ENCODE data around the gene AMBP.

The AMBP gene

DNA sequence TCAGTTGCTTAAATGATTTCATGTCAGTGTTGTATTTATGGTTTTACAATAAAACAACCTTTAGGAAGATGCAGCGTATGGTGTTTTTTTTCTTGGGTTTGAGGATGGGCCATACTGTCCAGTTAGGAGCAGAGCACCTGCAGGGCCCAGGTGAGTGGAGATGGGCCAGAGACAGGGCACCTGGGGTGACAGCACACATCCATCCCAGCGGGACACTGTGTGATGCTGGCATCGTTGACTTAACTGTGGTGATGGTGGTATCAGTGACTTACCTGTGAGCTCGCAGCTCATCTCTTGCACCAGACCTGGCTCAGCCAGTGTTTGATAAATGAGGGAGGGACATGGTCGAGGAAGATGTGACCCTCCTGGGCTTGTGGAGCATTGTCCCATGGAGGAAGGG, 21.6 kb downstream of the AMBP start:
- Histone ChIP-seq H3K36me3 (ENCODE audit: insufficient read depth, low read length) (no peaks in the 10 kb centered on the region), H4K20me1 (ENCODE audit: insufficient read depth, low read length) (no peaks in the 10 kb centered on the region), H2AFZ (ENCODE audit: low read depth, low read length) (no peak overlapping the region), H3K9me3 (ENCODE audit: insufficient read depth, low read length, severe bottlenecking) (no peaks in the 10 kb centered on the region), H3K4me2 (ENCODE audit: insufficient read depth, low read length) (no peak overlapping the region), H3K27ac (ENCODE audit: low read length) (no peak overlapping the region), H3K4me1 (ENCODE audit: insufficient read depth, low read length) (no peaks in the 10 kb centered on the region), H3K27me3 (ENCODE audit: insufficient read depth, low read length, poor library complexity) (no peaks in the 10 kb centered on the region), H3K79me2 (ENCODE audit: insufficient read depth, low read length) (no peaks in the 10 kb centered on the region), H3K9ac (ENCODE audit: low read depth, low read length) (no peak overlapping the region), H3K4me3 (ENCODE audit: low read depth in 1 of 2, low read length in 2 of 2) (no peak overlapping the region)
- TF ChIP-seq, protein P1, sequence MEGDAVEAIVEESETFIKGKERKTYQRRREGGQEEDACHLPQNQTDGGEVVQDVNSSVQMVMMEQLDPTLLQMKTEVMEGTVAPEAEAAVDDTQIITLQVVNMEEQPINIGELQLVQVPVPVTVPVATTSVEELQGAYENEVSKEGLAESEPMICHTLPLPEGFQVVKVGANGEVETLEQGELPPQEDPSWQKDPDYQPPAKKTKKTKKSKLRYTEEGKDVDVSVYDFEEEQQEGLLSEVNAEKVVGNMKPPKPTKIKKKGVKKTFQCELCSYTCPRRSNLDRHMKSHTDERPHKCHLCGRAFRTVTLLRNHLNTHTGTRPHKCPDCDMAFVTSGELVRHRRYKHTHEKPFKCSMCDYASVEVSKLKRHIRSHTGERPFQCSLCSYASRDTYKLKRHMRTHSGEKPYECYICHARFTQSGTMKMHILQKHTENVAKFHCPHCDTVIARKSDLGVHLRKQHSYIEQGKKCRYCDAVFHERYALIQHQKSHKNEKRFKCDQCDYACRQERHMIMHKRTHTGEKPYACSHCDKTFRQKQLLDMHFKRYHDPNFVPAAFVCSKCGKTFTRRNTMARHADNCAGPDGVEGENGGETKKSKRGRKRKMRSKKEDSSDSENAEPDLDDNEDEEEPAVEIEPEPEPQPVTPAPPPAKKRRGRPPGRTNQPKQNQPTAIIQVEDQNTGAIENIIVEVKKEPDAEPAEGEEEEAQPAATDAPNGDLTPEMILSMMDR (IDR thresholded peaks at IDR 0.05; ENCODE audit: borderline replicate concordance, extremely low read depth, low read length, poor library complexity, severe bottlenecking): no peak
- DNase-seq (no peak), ATAC-seq (ENCODE audit: insufficient read depth, low read depth) (no peak)

GRCh38 chr9:114055894-114056293, 22.2 kb downstream of the AMBP start:
- H3K36me3 ChIP-seq (ENCODE audit: insufficient read depth, low read length): no peaks in the 10 kb centered on the region
- H3K79me2 ChIP-seq (ENCODE audit: insufficient read depth, low read length): no peaks in the 10 kb centered on the region
- H3K9me3 ChIP-seq (ENCODE audit: insufficient read depth, low read length, severe bottlenecking): no peaks in the 10 kb centered on the region
- ATAC-seq (ENCODE audit: insufficient read depth, low read depth): no peak
- no peak overlapping the region for H3K9ac ChIP-seq (ENCODE audit: low read depth, low read length)
- no peaks in the 10 kb centered on the region for H4K20me1 ChIP-seq (ENCODE audit: insufficient read depth, low read length)
- H3K4me2 ChIP-seq (ENCODE audit: insufficient read depth, low read length): no peak overlapping the region
- H3K27me3 ChIP-seq (ENCODE audit: insufficient read depth, low read length, poor library complexity): no peaks in the 10 kb centered on the region
- H2AFZ ChIP-seq (ENCODE audit: low read depth, low read length): no peak overlapping the region
- no peak overlapping the region for H3K4me3 ChIP-seq (ENCODE audit: low read depth in 1 of 2, low read length in 2 of 2)
- TF ChIP-seq, protein P1 (IDR thresholded peaks at IDR 0.05; ENCODE audit: borderline replicate concordance, extremely low read depth, low read length, poor library complexity, severe bottlenecking): no peak
- TF ChIP-seq EZH2 (IDR thresholded peaks at IDR 0.05; ENCODE audit: borderline replicate concordance, low read depth, low read length, severe bottlenecking): no peak
- H3K27ac ChIP-seq (ENCODE audit: low read length): no peak overlapping the region
- no peaks in the 10 kb centered on the region for H3K4me1 ChIP-seq (ENCODE audit: insufficient read depth, low read length)
- DNase-seq: no peak

GRCh38 chr9:114055061-114055460, 23.0 kb downstream of the AMBP start:
- Histone ChIP-seq H3K4me2 (ENCODE audit: insufficient read depth, low read length) (no peak overlapping the region), H4K20me1 (ENCODE audit: insufficient read depth, low read length) (no peaks in the 10 kb centered on the region), H3K79me2 (ENCODE audit: insufficient read depth, low read length) (no peaks in the 10 kb centered on the region), H2AFZ (ENCODE audit: low read depth, low read length) (no peak overlapping the region), H3K4me3 (ENCODE audit: low read depth in 1 of 2, low read length in 2 of 2) (no peak overlapping the region), H3K36me3 (ENCODE audit: insufficient read depth, low read length) (no peaks in the 10 kb centered on the region), H3K9ac (ENCODE audit: low read depth, low read length) (no peak overlapping the region), H3K27me3 (ENCODE audit: insufficient read depth, low read length, poor library complexity) (no peaks in the 10 kb centered on the region), H3K9me3 (ENCODE audit: insufficient read depth, low read length, severe bottlenecking) (no peaks in the 10 kb centered on the region), H3K4me1 (ENCODE audit: insufficient read depth, low read length) (no peaks in the 10 kb centered on the region), H3K27ac (ENCODE audit: low read length) (no peak overlapping the region)
- no peak for TF ChIP-seq EZH2 (IDR thresholded peaks at IDR 0.05; ENCODE audit: borderline replicate concordance, low read depth, low read length, severe bottlenecking)
- TF ChIP-seq, protein P1 (IDR thresholded peaks at IDR 0.05; ENCODE audit: borderline replicate concordance, extremely low read depth, low read length, poor library complexity, severe bottlenecking): no peak
- DNase-seq (no peak), ATAC-seq (ENCODE audit: insufficient read depth, low read depth) (no peak)

GRCh38 chr9:114054191-114054690, 23.9 kb downstream of the AMBP start:
- Histone ChIP-seq H3K9me3 (ENCODE audit: insufficient read depth, low read length, severe bottlenecking) (no peaks in the 10 kb centered on the region), H3K4me1 (ENCODE audit: insufficient read depth, low read length) (no peaks in the 10 kb centered on the region), H3K27me3 (ENCODE audit: insufficient read depth, low read length, poor library complexity) (no peaks in the 10 kb centered on the region), H4K20me1 (ENCODE audit: insufficient read depth, low read length) (no peaks in the 10 kb centered on the region), H3K36me3 (ENCODE audit: insufficient read depth, low read length) (no peaks in the 10 kb centered on the region), H3K9ac (ENCODE audit: low read depth, low read length) (no peak overlapping the region), H2AFZ (ENCODE audit: low read depth, low read length) (no peak overlapping the region), H3K4me2 (ENCODE audit: insufficient read depth, low read length) (no peak overlapping the region), H3K4me3 (ENCODE audit: low read depth in 1 of 2, low read length in 2 of 2) (no peak overlapping the region), H3K27ac (ENCODE audit: low read length) (no peak overlapping the region), H3K79me2 (ENCODE audit: insufficient read depth, low read length) (no peaks in the 10 kb centered on the region)
- TF ChIP-seq EZH2 (IDR thresholded peaks at IDR 0.05; ENCODE audit: borderline replicate concordance, low read depth, low read length, severe bottlenecking): no peak
- TF ChIP-seq, protein P1 (IDR thresholded peaks at IDR 0.05; ENCODE audit: borderline replicate concordance, extremely low read depth, low read length, poor library complexity, severe bottlenecking): no peak
- ATAC-seq (ENCODE audit: insufficient read depth, low read depth) (no peak), DNase-seq (no peak)

Data from DND-41 (cell line).